Activated CD8-positive, alpha-beta memory T cell treated with anti-CD3 and anti-CD28 coated beads, Interleukin-2, amount 50 U/mL, for 1 hour (primary cell): Measurements from ENCODE around the gene MBD3L4.
"Not testable (repeated sequence)": the region's sequence is repeated elsewhere in the genome, so short reads cannot be mapped to it uniquely, and the experiment has no call there.

Experiments used
- DNase-seq: peaks from one replicate; pipeline ENCODE4 v3.0.0-alpha.2; 2020; ENCODE audit errors: extremely low read depth

MBD3L4 gene

DNA sequence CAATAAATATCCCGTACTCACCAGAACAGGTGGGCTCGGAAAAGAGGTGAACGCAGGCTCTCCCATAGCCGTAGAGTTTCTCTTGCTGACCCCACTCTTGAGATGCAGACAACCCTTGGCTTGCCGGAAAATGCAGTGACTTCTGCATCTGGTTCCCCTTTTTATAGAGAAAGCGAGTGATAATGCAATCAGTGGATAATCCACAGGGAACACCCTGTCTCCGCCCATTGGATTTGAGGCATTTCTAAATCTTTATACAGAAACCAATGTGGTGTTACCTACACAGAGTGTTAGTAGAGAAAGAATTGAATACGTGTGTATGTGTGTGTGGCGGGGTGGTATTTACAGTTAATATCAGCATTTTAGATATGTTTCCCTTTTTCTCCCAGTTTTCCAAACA, at the start of gene MBD3L4:
MBD3L4 (minus strand) TSS at position 101 of the 400 bp plus-strand sequence; CDS start at position 66, 35 bp downstream.
- not testable (repeated sequence) for DNase-seq

GRCh38 chr19:7088999-7089398, 49.0 kb upstream of the MBD3L4 start:
- no peak for DNase-seq

- no peak for DNase-seq
Observed at GRCh38 chr19:7083076-7083956, 43.3 kb upstream of the MBD3L4 start.

DNA sequence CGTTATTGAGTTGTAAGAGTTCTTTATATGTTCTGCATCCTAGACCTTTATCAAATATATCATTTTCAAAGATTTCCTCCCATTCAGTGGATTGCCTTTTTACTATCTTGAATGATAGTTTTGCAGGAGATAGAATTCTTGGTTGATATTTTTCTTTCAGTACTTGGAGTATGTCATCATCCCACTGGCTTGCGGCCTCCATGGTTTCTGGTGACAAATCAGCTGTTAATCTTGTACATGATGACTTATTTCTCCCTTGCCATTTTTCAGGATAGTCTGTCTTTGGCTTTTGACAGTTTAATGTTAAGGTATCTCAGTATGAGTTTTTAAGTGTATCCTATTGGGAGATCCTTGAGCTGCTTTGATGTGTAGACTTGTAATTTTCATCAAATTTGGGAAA, 38.0 kb upstream of the MBD3L4 start:
- no peak for DNase-seq

DNA sequence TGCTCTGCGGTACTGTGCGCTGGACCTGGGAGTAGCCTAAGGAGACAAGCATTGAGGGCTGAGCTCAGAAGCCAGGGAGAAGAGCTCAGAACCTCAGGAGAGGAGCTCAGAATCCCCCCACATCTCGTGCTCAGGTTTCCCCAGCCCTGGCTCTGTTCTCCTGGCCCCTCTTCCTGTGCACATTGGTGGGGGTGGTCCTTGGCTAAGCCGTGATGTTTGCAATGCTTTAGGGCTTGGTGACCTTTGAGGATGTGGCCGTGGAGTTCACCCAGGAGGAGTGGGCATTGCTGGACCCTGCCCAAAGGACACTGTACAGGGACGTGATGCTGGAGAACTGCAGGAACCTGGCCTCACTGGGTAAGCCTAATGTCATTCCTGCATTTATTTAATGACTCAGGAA, 36.2 kb upstream of the MBD3L4 start:
- DNase-seq, result no peak

- no peak for DNase-seq
Observed at GRCh38 chr19:7074705-7075282, 34.8 kb upstream of the MBD3L4 start.

- DNase-seq, result no peak
Observed at GRCh38 chr19:7072541-7072940, 32.6 kb upstream of the MBD3L4 start.

DNA sequence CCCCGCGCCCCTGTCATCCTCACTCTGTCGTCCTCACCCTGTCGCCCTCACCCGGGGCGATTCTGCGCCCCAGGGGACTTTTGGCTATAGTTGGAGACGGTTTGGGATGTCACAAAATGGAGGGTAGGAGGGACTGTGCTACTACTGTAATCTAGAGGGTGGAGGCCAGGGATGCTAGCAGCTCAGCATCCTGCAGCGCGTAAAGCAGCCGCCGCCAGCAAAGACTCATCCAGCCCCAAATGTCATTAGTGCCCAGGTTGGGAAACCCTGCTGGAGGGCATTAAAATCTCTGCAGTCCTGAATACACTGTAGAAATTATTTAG, 29.9 kb upstream of the MBD3L4 start:
- no peak for DNase-seq

- DNase-seq, result peak; percentile 93
Observed at GRCh38 chr19:7069042-7069903, 29.3 kb upstream of the MBD3L4 start, which contains the start of gene ZNF557. Gene ZNF557, plus strand, starts transcription at chr19:7069703. Its CDS starts 5,372 bp downstream, at chr19:7075075.

DNA sequence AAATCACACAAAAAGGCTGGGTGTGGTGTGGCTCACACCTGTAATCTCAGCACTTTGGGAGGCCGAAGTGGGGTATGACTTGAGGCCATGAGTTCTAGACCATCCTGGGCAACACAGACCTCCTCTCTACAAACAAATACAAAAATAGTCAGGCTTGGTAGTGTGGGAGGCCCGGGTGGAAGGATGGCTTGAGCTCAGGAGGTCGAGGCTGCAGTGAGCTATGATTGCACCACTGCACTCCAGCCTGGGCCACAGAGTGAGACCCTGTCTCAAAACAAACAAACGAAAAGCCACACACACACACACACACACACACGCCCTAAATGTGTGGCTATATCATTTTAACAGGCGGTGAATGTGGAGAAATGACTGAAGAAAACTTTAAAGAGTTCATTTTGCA, 28.6 kb upstream of the MBD3L4 start:
- DNase-seq, result no peak

DNA sequence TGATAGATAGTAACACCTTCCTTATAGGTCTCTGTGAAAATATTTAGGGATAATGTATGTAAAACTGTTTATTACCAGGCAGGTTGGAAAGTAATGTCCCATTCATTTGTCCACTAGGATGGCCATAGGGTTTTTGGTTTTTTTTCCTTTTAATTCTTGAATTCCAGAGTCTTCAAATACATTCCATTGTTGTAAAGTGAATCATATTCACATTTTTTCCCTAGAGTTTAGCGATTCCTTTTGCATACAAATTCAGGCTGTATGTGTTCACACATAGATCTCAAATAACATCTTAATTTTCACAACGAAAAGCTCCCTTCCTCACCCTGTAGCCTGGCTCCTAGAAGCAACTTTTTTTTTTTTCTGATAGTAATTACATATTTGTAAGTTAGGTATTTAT, 27.7 kb upstream of the MBD3L4 start:
- no peak for DNase-seq

- DNase-seq, result not testable (repeated sequence)
Observed at GRCh38 chr19:7067122-7067521, 27.1 kb upstream of the MBD3L4 start.

DNA sequence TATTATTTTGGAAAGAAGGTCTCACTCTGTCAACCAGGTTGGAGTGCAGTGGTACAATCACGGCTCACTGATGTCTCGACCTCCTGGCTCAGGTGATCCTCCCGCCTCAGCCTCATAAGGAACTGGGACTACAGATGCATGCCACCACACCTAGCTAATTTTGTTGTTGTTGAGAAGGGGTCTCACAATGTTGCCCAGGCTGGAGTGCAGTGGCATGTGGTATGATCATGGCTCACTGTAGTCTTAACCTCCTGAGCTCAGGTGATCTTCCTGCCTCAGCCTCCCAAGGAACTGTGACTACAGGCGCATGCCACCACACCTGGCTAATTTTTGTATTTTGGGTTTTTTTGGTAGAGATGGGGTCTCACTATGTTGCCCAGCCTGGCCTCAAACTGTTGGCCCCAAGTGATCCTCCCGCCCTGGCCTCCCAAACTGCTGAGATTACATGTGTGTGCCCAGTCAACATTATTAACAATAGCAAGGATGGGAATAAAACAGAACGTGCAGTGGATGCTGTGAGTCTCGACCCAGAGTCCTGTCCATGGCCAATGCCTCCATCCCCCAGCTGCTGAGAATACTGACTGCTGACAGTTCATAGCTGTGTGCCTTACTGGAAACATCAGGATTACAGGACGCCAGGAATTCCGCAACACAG, 23.9 kb upstream of the MBD3L4 start:
- no peak for DNase-seq

DNA sequence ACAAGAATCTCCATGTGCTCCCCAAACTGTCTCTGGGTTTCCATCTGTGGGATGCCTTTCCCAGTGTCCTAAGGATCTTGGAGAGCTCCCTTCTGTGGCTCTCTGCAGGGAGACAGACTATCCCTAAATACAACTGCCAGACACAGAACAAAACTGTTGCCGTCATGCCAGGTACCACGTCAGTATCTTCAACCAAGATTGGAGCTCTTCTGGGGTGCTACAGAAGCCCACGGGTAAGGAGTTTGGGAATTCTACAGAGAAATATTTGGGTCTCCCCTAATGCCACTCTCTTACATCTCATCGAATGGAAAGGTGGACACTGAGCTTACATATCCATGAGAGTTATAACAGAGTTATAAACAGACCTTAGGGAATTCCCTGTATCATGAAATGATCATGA, 23.4 kb upstream of the MBD3L4 start:
- DNase-seq, result no peak

- DNase-seq, result not testable (repeated sequence)
Observed at GRCh38 chr19:7059977-7060376, 20.0 kb upstream of the MBD3L4 start.

DNA sequence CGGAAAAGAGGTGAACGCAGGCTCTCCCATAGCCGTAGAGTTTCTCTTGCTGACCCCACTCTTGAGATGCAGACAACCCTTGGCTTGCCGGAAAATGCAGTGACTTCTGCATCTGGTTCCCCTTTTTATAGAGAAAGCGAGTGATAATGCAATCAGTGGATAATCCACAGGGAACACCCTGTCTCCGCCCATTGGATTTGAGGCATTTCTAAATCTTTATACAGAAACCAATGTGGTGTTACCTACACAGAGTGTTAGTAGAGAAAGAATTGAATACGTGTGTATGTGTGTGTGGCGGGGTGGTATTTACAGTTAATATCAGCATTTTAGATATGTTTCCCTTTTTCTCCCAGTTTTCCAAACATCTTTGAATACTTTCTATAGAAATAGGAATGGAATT, 18.6 kb upstream of the MBD3L4 start, which contains the start of gene MBD3L3:
MBD3L3 (minus strand) TSS at position 101 of the 400 bp plus-strand sequence; CDS start at position 30, 71 bp downstream.
- not testable (repeated sequence) for DNase-seq

DNA sequence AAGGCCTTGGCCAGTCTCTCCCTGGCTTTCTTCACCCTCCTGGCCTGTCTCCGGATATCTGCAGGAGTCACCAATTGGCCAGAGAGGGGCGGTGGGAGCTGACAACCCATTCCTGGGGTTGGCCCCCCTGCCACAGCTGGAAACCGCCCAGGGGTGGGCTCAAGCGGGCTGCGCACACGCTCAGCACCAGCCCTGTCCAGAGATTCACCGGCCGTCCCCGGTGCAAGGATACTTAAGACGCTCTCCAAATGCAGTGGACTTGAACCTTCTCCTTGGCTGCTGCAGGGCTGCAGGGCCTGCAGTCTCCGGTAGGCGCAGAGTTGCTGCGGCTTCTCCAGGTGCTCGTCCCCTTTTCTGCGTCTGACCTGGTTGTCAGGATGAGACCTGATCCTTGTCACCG, 16.4 kb upstream of the MBD3L4 start:
- not testable (repeated sequence) for DNase-seq

DNA sequence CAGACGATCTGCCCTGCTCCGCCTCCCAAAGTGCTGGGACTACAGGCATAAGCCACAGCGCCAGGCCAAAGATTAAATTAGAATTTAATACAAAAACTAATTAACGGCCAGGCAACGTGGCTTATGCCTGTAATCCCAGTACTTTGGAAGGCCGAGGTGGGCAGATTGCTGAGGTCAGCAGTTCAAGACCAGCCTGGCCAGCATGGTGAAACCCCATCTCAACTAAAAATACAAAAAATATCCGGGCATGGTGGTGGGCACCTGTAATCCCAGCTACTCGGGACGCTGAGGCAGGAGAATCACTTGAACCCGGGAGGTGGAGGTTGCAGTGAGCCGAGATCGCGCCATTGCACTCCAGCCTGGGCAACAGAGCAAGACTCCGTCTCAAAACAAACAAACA, 15.7 kb upstream of the MBD3L4 start:
- DNase-seq, result not testable (repeated sequence)

- DNase-seq, result not testable (repeated sequence)
Observed at GRCh38 chr19:7054635-7055368, 14.8 kb upstream of the MBD3L4 start.

- DNase-seq, result not testable (repeated sequence)
Observed at GRCh38 chr19:7052896-7053295, 12.9 kb upstream of the MBD3L4 start.

DNA sequence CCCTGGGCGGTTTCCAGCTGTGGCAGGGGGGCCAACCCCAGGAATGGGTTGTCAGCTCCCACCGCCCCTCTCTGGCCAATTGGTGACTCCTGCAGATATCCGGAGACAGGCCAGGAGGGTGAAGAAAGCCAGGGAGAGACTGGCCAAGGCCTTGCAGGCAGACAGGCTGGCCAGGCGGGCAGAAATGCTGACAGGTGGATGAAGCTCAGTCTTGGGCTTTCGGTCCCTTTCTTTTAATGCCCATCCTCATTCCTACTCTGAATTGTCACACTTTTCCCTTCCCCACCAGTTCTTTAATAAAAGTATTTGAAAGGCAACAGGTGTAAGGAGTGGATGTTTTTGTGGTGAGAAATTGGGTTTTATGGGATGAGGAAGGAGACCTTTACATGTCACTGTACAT, 11.4 kb upstream of the MBD3L4 start:
- not testable (repeated sequence) for DNase-seq
